Lung (tissue), 12 donors: ENCODE results near the gene ADRM1. TPM values are rescaled to one million over a fixed set of nuclear protein-coding genes. Genes with fewer than 3 reads are reported as not detected.

Experiments used
- ATAC-seq: fragments of 200-7000 bp; cut with Tn5 transposase; one replicate; pipeline ENCODE4 v1.9.1; 2020; ENCODE audit warnings: moderate number of reproducible peaks; ENCODE audit not compliant: insufficient read depth, low FRiP score
- DNase-seq, 3 donors: peaks; one replicate each; pipeline ENCODE4 v3.0.0-alpha.2; 2013 to 2017
- H3K27ac ChIP-seq, 2 donors: one replicate each; pipeline ENCODE4 v1.5.1; 2013; ENCODE audit warnings: mild to moderate bottlenecking in 2 of 2, moderate library complexity in 2 of 2, control low read depth in 1 of 2, inconsistent platforms in 1 of 2, low read depth in 1 of 2, low read length in 1 of 2
- H3K27me3 ChIP-seq, 3 donors: one replicate each; pipeline ENCODE4 v1.5.1; 2013; ENCODE audit warnings: low read length in 2 of 3; ENCODE audit not compliant: control insufficient read depth in 3 of 3, insufficient read depth in 3 of 3
- H3K36me3 ChIP-seq, 4 donors: one replicate each; pipeline ENCODE4 v1.5.1; 2013; ENCODE audit warnings: low read length in 4 of 4, mild to moderate bottlenecking in 1 of 4, moderate library complexity in 1 of 4; ENCODE audit not compliant: control insufficient read depth in 4 of 4, insufficient read depth in 4 of 4
- H3K4me1 ChIP-seq, 5 donors: one replicate each; pipeline ENCODE4 v1.5.1; 2013; ENCODE audit warnings: low read length in 5 of 5, mild to moderate bottlenecking in 2 of 5, moderate library complexity in 1 of 5; ENCODE audit not compliant: control insufficient read depth in 5 of 5, insufficient read depth in 5 of 5
- H3K4me3 ChIP-seq: one replicate; pipeline ENCODE4 v1.5.1; 2013; ENCODE audit warnings: mild to moderate bottlenecking, control low read depth, moderate library complexity
- H3K9ac ChIP-seq, 2 donors: one replicate each; pipeline ENCODE4 v1.5.1; 2013; ENCODE audit warnings: low read length in 2 of 2, control low read depth in 1 of 2; ENCODE audit not compliant: insufficient read depth in 1 of 2
- H3K9me3 ChIP-seq, 4 donors: one replicate each; pipeline ENCODE4 v1.5.1; 2013; ENCODE audit warnings: low read length in 3 of 4, mild to moderate bottlenecking in 1 of 4, moderate library complexity in 1 of 4; ENCODE audit not compliant: control insufficient read depth in 4 of 4, insufficient read depth in 3 of 4
- WGBS, 2 donors: extraction: QIAGEN DNeasy Blood & Tissue Kit; methylation state at CpG; one replicate each; pipeline ENCODE4 v1.1.7; 2013; 5-methylcytosine and 5-hydroxymethylcytosine counted together
- polyA plus RNA-seq, 2 donors: library from polyadenylated mRNA; stranded (reverse); fragments of 200-250 nt; gene quantifications; one replicate each; pipeline ENCODE4 v1.2.1, GENCODE V29; 2013
- total RNA-seq, 2 donors: library from RNA; depleted of rRNA in 1 of 2; stranded (reverse); fragments of >200 nt in 1 of 2; gene quantifications; one replicate each; pipeline ENCODE4 v1.2.1, GENCODE V29; 2014 to 2021
- TF ChIP-seq, protein P1 (sequence below): IDR thresholded peaks from 2 replicates; pipeline ENCODE4 v1.5.1; 2012; ENCODE audit warnings: mild to moderate bottlenecking; ENCODE audit errors: control extremely low read depth, extremely low read depth
- donor health status: control.
- donor health status: control.
- donor health status: Bipolar disorder and iron deficiency.
- donor health status: healthy.
- donor health status: DM: yes; HTN: yes; CAD: no.

The ADRM1 gene
- total and polyA plus RNA-seq, 4 donors: 43.1 to 140 (median 106) TPM

DNA sequence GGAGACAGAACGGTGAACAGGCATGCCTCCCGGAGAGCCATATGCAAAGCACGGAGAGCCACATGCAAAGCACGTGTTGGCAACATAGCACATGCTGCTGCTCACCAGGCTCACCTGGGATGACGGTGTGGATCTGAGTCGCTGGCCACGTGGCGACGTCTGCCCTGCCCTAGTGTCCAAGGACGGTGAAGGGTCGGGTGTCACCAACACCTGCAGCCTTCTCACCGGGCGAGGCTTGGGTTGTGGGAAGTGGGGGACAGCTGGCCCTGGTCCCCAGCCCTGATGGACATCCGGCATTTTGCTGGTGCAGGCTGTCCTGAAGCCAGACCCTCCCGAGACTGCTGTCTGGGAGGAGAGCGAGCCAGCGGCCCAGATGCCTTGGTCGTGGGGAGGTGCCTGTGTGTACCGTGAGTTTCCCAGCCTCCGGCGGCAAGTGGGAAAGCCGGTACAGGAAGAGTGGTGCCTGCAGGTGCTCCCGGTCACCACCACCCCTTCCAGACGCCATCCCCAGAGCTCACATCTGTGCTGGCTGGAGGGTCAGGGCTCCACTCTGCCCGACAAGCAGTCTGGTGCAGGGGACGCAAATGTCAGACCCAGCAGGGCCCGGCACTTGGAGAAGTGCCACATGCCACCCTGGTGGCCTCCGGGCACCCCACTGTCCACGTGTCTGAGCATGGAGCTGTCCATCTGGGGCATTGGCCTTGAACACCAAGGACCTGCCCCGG lies 5.9 kb upstream of the ADRM1 start:
- Histone ChIP-seq H3K9me3 (no peaks in the 10 kb centered on the region), H3K27ac (no peak overlapping the region), H3K27me3 (no peaks in the 10 kb centered on the region), H3K9ac (no peak overlapping the region), H3K36me3 (peaks cover 0 to 31% (median 17%) of the 10 kb centered on the region in 4 donors), H3K4me3 (no peak overlapping the region), H3K4me1 (no peaks in the 10 kb centered on the region)
- 93 to 94% methylated on average over 30 of the region's 30 CpGs for WGBS, 2 donors
- DNase-seq: no peak
- no peak for ATAC-seq
- TF ChIP-seq, protein P1, sequence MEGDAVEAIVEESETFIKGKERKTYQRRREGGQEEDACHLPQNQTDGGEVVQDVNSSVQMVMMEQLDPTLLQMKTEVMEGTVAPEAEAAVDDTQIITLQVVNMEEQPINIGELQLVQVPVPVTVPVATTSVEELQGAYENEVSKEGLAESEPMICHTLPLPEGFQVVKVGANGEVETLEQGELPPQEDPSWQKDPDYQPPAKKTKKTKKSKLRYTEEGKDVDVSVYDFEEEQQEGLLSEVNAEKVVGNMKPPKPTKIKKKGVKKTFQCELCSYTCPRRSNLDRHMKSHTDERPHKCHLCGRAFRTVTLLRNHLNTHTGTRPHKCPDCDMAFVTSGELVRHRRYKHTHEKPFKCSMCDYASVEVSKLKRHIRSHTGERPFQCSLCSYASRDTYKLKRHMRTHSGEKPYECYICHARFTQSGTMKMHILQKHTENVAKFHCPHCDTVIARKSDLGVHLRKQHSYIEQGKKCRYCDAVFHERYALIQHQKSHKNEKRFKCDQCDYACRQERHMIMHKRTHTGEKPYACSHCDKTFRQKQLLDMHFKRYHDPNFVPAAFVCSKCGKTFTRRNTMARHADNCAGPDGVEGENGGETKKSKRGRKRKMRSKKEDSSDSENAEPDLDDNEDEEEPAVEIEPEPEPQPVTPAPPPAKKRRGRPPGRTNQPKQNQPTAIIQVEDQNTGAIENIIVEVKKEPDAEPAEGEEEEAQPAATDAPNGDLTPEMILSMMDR: no peak

DNA sequence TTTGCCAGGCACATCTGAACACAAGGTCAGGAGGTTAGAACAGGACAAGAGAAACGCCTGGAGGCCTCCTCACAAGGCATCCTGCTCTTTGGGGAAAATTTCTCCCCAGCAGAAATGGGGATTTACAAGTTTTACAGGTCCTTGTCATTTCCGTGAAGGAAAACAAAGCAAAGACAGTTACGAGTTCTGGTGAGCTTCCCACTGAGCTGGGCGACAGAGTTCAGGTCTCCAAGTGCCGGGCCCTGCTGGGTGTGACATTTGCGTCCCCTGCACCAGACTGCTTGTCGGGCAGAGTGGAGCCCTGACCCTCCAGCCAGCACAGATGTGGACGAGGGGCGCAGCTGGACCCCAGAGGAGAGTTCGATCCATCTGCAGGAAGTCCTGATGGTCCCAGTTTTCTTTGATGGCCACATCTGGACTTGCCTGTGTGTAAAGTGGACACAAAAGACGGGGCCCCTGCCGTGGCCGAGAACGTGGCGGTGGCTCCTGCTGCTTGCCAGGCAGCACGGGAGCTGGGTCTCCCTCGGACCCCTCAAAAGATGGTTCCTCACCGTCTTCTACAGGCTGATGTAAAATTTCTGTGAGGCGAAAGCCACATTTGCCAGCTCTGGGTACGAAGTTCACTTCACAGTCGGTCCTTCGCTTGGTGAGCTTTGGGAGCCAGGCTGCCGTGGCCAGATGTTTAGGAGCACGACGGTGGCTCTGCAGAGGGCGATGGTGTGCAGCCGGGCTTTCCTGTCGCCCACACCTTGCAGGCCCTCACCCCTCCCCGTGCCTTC lies 5.2 kb upstream of the ADRM1 start:
- no peak overlapping the region for H3K27ac ChIP-seq
- TF ChIP-seq, protein P1: no peak
- no peaks in the 10 kb centered on the region for H3K9me3 ChIP-seq
- 90 to 91% methylated on average over 29 of the region's 29 CpGs for WGBS, 2 donors
- no peak overlapping the region for H3K9ac ChIP-seq
- peaks cover 0 to 26% (median 15%) of the 10 kb centered on the region in 4 donors for H3K36me3 ChIP-seq
- DNase-seq (no peak), ATAC-seq (no peak)
- H3K27me3 ChIP-seq: no peaks in the 10 kb centered on the region
- no peak overlapping the region for H3K4me3 ChIP-seq
- no peaks in the 10 kb centered on the region for H3K4me1 ChIP-seq

DNA sequence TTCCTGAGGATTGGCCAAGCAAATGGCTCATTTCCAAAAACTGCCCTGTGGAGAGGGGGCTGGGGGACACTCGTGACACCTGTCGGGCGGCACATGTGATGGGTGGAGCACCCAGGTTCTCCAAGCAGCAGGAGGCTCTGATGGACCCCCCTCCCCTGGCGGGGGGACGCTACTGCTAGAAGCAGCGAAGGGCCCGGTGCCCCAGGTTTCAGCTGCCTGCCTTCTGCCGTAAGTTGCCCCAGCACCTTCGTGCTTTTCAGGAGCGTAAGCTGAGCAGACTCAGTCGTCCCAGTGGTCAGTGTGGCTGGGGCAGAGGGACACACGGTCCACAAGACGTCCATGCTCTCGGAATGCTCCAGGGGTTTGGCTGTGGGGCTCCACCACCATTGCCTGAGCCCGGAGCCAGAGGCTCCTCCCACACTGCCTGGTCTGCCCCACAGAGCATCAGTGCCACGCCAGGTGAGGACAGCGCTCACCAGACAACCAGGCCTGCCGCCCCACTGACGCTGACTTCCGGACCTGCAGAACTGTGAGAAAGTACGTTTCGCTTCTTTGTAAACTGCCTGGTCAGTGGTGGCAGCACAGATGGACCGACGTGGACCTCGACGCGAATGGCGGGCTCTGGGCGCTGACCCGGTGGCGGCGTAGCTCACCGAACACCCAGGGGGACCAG lies 4.1 kb upstream of the ADRM1 start:
- ATAC-seq (no peak), DNase-seq (no peak)
- Histone ChIP-seq H3K9ac (no peak overlapping the region), H3K36me3 (peaks cover 0 to 23% (median 13%) of the 10 kb centered on the region in 4 donors), H3K27me3 (no peaks in the 10 kb centered on the region), H3K4me3 (no peak overlapping the region), H3K4me1 (peaks cover 0 to 3% (median 0%) of the 10 kb centered on the region in 5 donors), H3K27ac (no peak overlapping the region), H3K9me3 (no peaks in the 10 kb centered on the region)
- TF ChIP-seq, protein P1: no peak
- WGBS, 2 donors: 93 to 95% methylated on average over 33 of the region's 33 CpGs
